Measurements from ENCODE around the gene CNNM3.

Gene CNNM3

GRCh38 chr2:96773922-96774321, 42.1 kb upstream of the CNNM3 start:
- H2BK5ac ChIP-seq (ENCODE audit: low read depth, low read length, poor library complexity, severe bottlenecking) = no peak overlapping the region
- DNase-seq = peak; percentile 13
- WGBS = 83% methylated on average over 7 of the region's 7 CpGs

GRCh38 chr2:96775160-96775559, 40.9 kb upstream of the CNNM3 start:
- Histone ChIP-seq H3K9ac (ENCODE audit: low read length) (no peak overlapping the region), H3K4me1 (ENCODE audit: control insufficient read depth, insufficient read depth, low read depth, low read length) (peaks cover 6% of the 10 kb centered on the region), H3K9me3 (ENCODE audit: control insufficient read depth, low read length) (no peaks in the 10 kb centered on the region), H3K14ac (ENCODE audit: low read length in 2 of 2) (no peak overlapping the region), H2BK120ac (ENCODE audit: low read depth, low read length) (no peak overlapping the region), H3K27me3 (ENCODE audit: control insufficient read depth in 1 of 2, insufficient read depth in 1 of 2, low read length in 2 of 2) (no peaks in the 10 kb centered on the region), H2BK5ac (ENCODE audit: low read depth, low read length, poor library complexity, severe bottlenecking) (no peak overlapping the region), H2AFZ (ENCODE audit: low read depth, low read length) (no peak overlapping the region), H2BK15ac (ENCODE audit: low read depth, poor library complexity, severe bottlenecking) (no peak overlapping the region), H4K91ac (ENCODE audit: low read length) (no peak overlapping the region), H3K4me3 (ENCODE audit: insufficient read depth in 1 of 2, low read depth in 1 of 2, low read length in 2 of 2) (no peak overlapping the region), H2BK12ac (ENCODE audit: low read length in 2 of 2) (no peak overlapping the region), H3K36me3 (ENCODE audit: control insufficient read depth in 1 of 2, insufficient read depth in 2 of 2, low read depth in 1 of 2, low read length in 2 of 2) (peaks cover 0 to 14% of the 10 kb centered on the region in 2 experiments), H4K8ac (ENCODE audit: low read length) (no peak overlapping the region), H3K27ac (ENCODE audit: low read length, poor library complexity, severe bottlenecking) (no peak overlapping the region), H3K18ac (ENCODE audit: low read depth in 1 of 2, low read length in 2 of 2) (no peak overlapping the region), H3K79me1 (replicated peaks; ENCODE audit: low read length, poor library complexity, severe bottlenecking) (peaks cover 20% of the 10 kb centered on the region), H3K23ac (ENCODE audit: low read length in 2 of 2) (no peak overlapping the region), H3K4me2 (ENCODE audit: low read length, poor library complexity, severe bottlenecking) (no peak overlapping the region), H3K4ac (ENCODE audit: low read depth in 1 of 2, low read length in 2 of 2) (no peak overlapping the region), H2AK5ac (ENCODE audit: low read length, severe bottlenecking) (no peak overlapping the region)
- DNase-seq = peak; percentile 20
- 87% methylated on average over 1 of the region's 1 CpG for WGBS

More at GRCh38 chr2:96773922-96774321, 42.1 kb upstream of the CNNM3 start:
- Histone ChIP-seq H3K9ac (ENCODE audit: low read length) (no peak overlapping the region), H3K4me3 (ENCODE audit: insufficient read depth in 1 of 2, low read depth in 1 of 2, low read length in 2 of 2) (no peak overlapping the region), H3K27ac (ENCODE audit: low read length, poor library complexity, severe bottlenecking) (no peak overlapping the region), H4K91ac (ENCODE audit: low read length) (peak overlapping the region; percentile 78), H2BK12ac (ENCODE audit: low read length in 2 of 2) (no peak overlapping the region), H3K4ac (ENCODE audit: low read depth in 1 of 2, low read length in 2 of 2) (peak overlapping the region in 1 of 2 experiments; percentile 93), H3K4me2 (ENCODE audit: low read length, poor library complexity, severe bottlenecking) (no peak overlapping the region), H2AK5ac (ENCODE audit: low read length, severe bottlenecking) (no peak overlapping the region), H3K27me3 (ENCODE audit: control insufficient read depth in 1 of 2, insufficient read depth in 1 of 2, low read length in 2 of 2) (no peaks in the 10 kb centered on the region), H2BK15ac (ENCODE audit: low read depth, poor library complexity, severe bottlenecking) (no peak overlapping the region), H3K9me3 (ENCODE audit: control insufficient read depth, low read length) (no peaks in the 10 kb centered on the region), H4K8ac (ENCODE audit: low read length) (peak overlapping the region; percentile 45), H3K4me1 (ENCODE audit: control insufficient read depth, insufficient read depth, low read depth, low read length) (peaks cover 8% of the 10 kb centered on the region), H3K23ac (ENCODE audit: low read length in 2 of 2) (no peak overlapping the region), H3K79me1 (replicated peaks; ENCODE audit: low read length, poor library complexity, severe bottlenecking) (peaks cover 27% of the 10 kb centered on the region), H3K36me3 (ENCODE audit: control insufficient read depth in 1 of 2, insufficient read depth in 2 of 2, low read depth in 1 of 2, low read length in 2 of 2) (peaks cover 0 to 15% of the 10 kb centered on the region in 2 experiments), H2AFZ (ENCODE audit: low read depth, low read length) (no peak overlapping the region), H3K14ac (ENCODE audit: low read length in 2 of 2) (peak overlapping the region in 1 of 2 experiments; percentile 64), H2BK120ac (ENCODE audit: low read depth, low read length) (no peak overlapping the region), H3K18ac (ENCODE audit: low read depth in 1 of 2, low read length in 2 of 2) (peak overlapping the region; percentile 10 to 21)

- Histone ChIP-seq H3K18ac (ENCODE audit: low read depth in 1 of 2, low read length in 2 of 2) (no peak overlapping the region), H3K4me3 (ENCODE audit: insufficient read depth in 1 of 2, low read depth in 1 of 2, low read length in 2 of 2) (no peak overlapping the region), H3K4ac (ENCODE audit: low read depth in 1 of 2, low read length in 2 of 2) (no peak overlapping the region), H3K36me3 (ENCODE audit: control insufficient read depth in 1 of 2, insufficient read depth in 2 of 2, low read depth in 1 of 2, low read length in 2 of 2) (no peaks in the 10 kb centered on the region), H2BK12ac (ENCODE audit: low read length in 2 of 2) (no peak overlapping the region), H3K9me3 (ENCODE audit: control insufficient read depth, low read length) (no peaks in the 10 kb centered on the region), H3K27ac (ENCODE audit: low read length, poor library complexity, severe bottlenecking) (no peak overlapping the region), H2AK5ac (ENCODE audit: low read length, severe bottlenecking) (no peak overlapping the region), H3K79me1 (replicated peaks; ENCODE audit: low read length, poor library complexity, severe bottlenecking) (peaks cover 2% of the 10 kb centered on the region), H3K23ac (ENCODE audit: low read length in 2 of 2) (no peak overlapping the region), H2BK120ac (ENCODE audit: low read depth, low read length) (no peak overlapping the region), H4K8ac (ENCODE audit: low read length) (no peak overlapping the region), H4K91ac (ENCODE audit: low read length) (no peak overlapping the region), H2AFZ (ENCODE audit: low read depth, low read length) (no peak overlapping the region), H2BK5ac (ENCODE audit: low read depth, low read length, poor library complexity, severe bottlenecking) (no peak overlapping the region), H2BK15ac (ENCODE audit: low read depth, poor library complexity, severe bottlenecking) (no peak overlapping the region), H3K4me2 (ENCODE audit: low read length, poor library complexity, severe bottlenecking) (no peak overlapping the region), H3K27me3 (ENCODE audit: control insufficient read depth in 1 of 2, insufficient read depth in 1 of 2, low read length in 2 of 2) (no peaks in the 10 kb centered on the region), H3K4me1 (ENCODE audit: control insufficient read depth, insufficient read depth, low read depth, low read length) (peaks cover 4% of the 10 kb centered on the region), H3K9ac (ENCODE audit: low read length) (no peak overlapping the region), H3K14ac (ENCODE audit: low read length in 2 of 2) (no peak overlapping the region)
- WGBS = 89% methylated on average over 4 of the region's 4 CpGs
- no peak for DNase-seq
Measured at GRCh38 chr2:96783388-96783787, 32.7 kb upstream of the CNNM3 start.

GRCh38 chr2:96787411-96787810, 28.7 kb upstream of the CNNM3 start:
- no peak overlapping the region for H2AK5ac ChIP-seq (ENCODE audit: low read length, severe bottlenecking)
- no peaks in the 10 kb centered on the region for H3K36me3 ChIP-seq (ENCODE audit: control insufficient read depth in 1 of 2, insufficient read depth in 2 of 2, low read depth in 1 of 2, low read length in 2 of 2)
- peaks cover 9% of the 10 kb centered on the region for H3K4me1 ChIP-seq (ENCODE audit: control insufficient read depth, insufficient read depth, low read depth, low read length)
- H3K27ac ChIP-seq (ENCODE audit: low read length, poor library complexity, severe bottlenecking) = no peak overlapping the region
- H2BK5ac ChIP-seq (ENCODE audit: low read depth, low read length, poor library complexity, severe bottlenecking) = no peak overlapping the region
- no peak overlapping the region for H2BK15ac ChIP-seq (ENCODE audit: low read depth, poor library complexity, severe bottlenecking)
- H3K4ac ChIP-seq (ENCODE audit: low read depth in 1 of 2, low read length in 2 of 2) = no peak overlapping the region
- no peak overlapping the region for H3K4me2 ChIP-seq (ENCODE audit: low read length, poor library complexity, severe bottlenecking)
- no peak overlapping the region for H3K4me3 ChIP-seq (ENCODE audit: insufficient read depth in 1 of 2, low read depth in 1 of 2, low read length in 2 of 2)
- WGBS = 90% methylated on average over 2 of the region's 3 CpGs
- no peak overlapping the region for H2BK12ac ChIP-seq (ENCODE audit: low read length in 2 of 2)
- H3K9me3 ChIP-seq (ENCODE audit: control insufficient read depth, low read length) = no peaks in the 10 kb centered on the region
- H4K91ac ChIP-seq (ENCODE audit: low read length) = no peak overlapping the region
- DNase-seq = no peak
- H2BK120ac ChIP-seq (ENCODE audit: low read depth, low read length) = no peak overlapping the region
- no peak overlapping the region for H3K23ac ChIP-seq (ENCODE audit: low read length in 2 of 2)
- H3K79me1 ChIP-seq (replicated peaks; ENCODE audit: low read length, poor library complexity, severe bottlenecking) = peaks cover 12% of the 10 kb centered on the region
- no peak overlapping the region for H4K8ac ChIP-seq (ENCODE audit: low read length)
- H3K9ac ChIP-seq (ENCODE audit: low read length) = no peak overlapping the region
- H3K14ac ChIP-seq (ENCODE audit: low read length in 2 of 2) = no peak overlapping the region
- H2AFZ ChIP-seq (ENCODE audit: low read depth, low read length) = no peak overlapping the region
- H3K27me3 ChIP-seq (ENCODE audit: control insufficient read depth in 1 of 2, insufficient read depth in 1 of 2, low read length in 2 of 2) = no peaks in the 10 kb centered on the region
- H3K18ac ChIP-seq (ENCODE audit: low read depth in 1 of 2, low read length in 2 of 2) = no peak overlapping the region
